Body of pancreas (tissue), 4 donors: ENCODE results near the gene PPP1R37. TPM values are rescaled to one million over a fixed set of nuclear protein-coding genes. Genes with fewer than 3 reads are reported as not detected.

Source experiments
- ATAC-seq: fragments of 150-250 bp; one replicate; pipeline ENCODE4 v1.9.1; 2016
- DNase-seq, 4 donors: peaks; one replicate each; pipeline ENCODE4 v3.0.0-alpha.2; 2019
- H3K27ac ChIP-seq, 4 donors: fragments of 200-600 bp; sonication (generic); 1 replicate in 3 of 4; 2 replicates in 1 of 4; pipeline versions ENCODE4 v1.5.1 to v1.6.1; 2016 to 2019; ENCODE audit warnings: mild to moderate bottlenecking in 1 of 4, mixed read lengths in 1 of 4, moderate library complexity in 1 of 4
- H3K27me3 ChIP-seq, 2 donors: fragments of 200-600 bp; sonication (generic); one replicate each; pipeline ENCODE4 v1.6.0; 2016; ENCODE audit warnings: mild to moderate bottlenecking in 1 of 2
- H3K36me3 ChIP-seq, 2 donors: fragments of 200-600 bp; sonication (generic); replicated peaks in 1 of 2; 2 replicates each; pipeline ENCODE4 v1.5.1; 2016; ENCODE audit warnings: low read depth in 2 of 2; ENCODE audit not compliant: insufficient read depth in 1 of 2
- H3K4me1 ChIP-seq: fragments of 200-600 bp; sonication (generic); one replicate; pipeline ENCODE4 v1.6.0; 2016
- H3K4me3 ChIP-seq, 2 donors: fragments of 200-600 bp; sonication (generic); 1 replicate in 1 of 2; 2 replicates in 1 of 2; pipeline ENCODE4 v1.5.1; 2016 to 2019
- H3K9me3 ChIP-seq, 3 donors: fragments of 200-600 bp; sonication (generic); 1 replicate in 2 of 3; 2 replicates in 1 of 3; pipeline ENCODE4 v1.5.1; 2016
- POLR2A ChIP-seq, 3 donors: fragments of 450-650 bp; IDR thresholded peaks; one replicate each; pipeline ENCODE4 v1.6.1; 2016; ENCODE audit warnings: antibody characterized with exemption in 3 of 3, mild to moderate bottlenecking in 2 of 3
- WGBS, 2 donors: methylation state at CpG; one replicate each; pipeline ENCODE4 v1.1.5; 2017; 5-methylcytosine and 5-hydroxymethylcytosine counted together
- intact Hi-C: fragments of 100-400 bp; cut with DNase I; formaldehyde crosslinking; loops from one replicate; pipeline ENCODE4 v1.15.1; 2023
- total RNA-seq, 2 donors: library from RNA; depleted of rRNA; stranded (reverse); fragments of >200 nt; gene quantifications; one replicate each; pipeline ENCODE4 v1.1.0, GENCODE V29; 2016
- TF ChIP-seq, protein P1 (sequence below), 7 experiments: fragments of 450-650 bp in 4 of 7; fragments of 200-600 bp in 3 of 7; sonication (generic) in 3 of 7; IDR thresholded peaks; one replicate each; pipeline ENCODE4 v1.5.1; 2016 to 2019; ENCODE audit warnings: antibody characterized with exemption in 7 of 7

Gene PPP1R37
- total RNA-seq, 2 donors from 2014 or later: 16.6 to 49.8 TPM

GRCh38 chr19:45180936-45181335 is 88.0 kb downstream of the PPP1R37 start:
- H3K36me3 ChIP-seq: no peaks in the 10 kb centered on the region
- H3K4me3 ChIP-seq: no peak overlapping the region
- H3K27ac ChIP-seq: no peak overlapping the region
- H3K27me3 ChIP-seq: no peaks in the 10 kb centered on the region
- ATAC-seq: no peak
- H3K4me1 ChIP-seq: peaks cover 32% of the 10 kb centered on the region
- TF ChIP-seq, protein P1, sequence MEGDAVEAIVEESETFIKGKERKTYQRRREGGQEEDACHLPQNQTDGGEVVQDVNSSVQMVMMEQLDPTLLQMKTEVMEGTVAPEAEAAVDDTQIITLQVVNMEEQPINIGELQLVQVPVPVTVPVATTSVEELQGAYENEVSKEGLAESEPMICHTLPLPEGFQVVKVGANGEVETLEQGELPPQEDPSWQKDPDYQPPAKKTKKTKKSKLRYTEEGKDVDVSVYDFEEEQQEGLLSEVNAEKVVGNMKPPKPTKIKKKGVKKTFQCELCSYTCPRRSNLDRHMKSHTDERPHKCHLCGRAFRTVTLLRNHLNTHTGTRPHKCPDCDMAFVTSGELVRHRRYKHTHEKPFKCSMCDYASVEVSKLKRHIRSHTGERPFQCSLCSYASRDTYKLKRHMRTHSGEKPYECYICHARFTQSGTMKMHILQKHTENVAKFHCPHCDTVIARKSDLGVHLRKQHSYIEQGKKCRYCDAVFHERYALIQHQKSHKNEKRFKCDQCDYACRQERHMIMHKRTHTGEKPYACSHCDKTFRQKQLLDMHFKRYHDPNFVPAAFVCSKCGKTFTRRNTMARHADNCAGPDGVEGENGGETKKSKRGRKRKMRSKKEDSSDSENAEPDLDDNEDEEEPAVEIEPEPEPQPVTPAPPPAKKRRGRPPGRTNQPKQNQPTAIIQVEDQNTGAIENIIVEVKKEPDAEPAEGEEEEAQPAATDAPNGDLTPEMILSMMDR (IDR thresholded peaks at IDR 0.05): no peak
- no peak for TF ChIP-seq POLR2A (IDR thresholded peaks at IDR 0.05)
- DNase-seq: no peak
- H3K9me3 ChIP-seq: no peaks in the 10 kb centered on the region
- intact Hi-C loops: no loop called here
- 76 to 85% methylated on average over 7 of the region's 7 CpGs for WGBS, 2 donors

DNA sequence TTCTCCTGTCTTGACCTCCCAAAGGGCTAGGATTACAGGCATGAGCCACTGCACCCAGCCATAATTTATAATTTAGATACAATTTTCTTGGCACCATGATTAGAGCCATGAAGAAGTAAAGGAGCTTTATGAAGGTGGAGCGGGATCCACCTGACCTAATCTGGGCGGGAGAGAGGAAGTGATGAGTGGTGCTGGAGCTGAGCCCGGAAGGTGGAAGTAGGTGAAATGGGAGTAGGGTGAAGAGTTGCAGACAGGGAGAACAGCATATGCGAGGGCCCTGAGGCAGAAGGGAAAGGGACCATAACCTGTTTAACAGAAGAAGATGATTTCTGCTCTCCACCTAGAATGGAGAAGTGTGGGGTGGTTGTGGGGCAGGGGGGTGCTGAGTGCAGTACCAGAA is 89.8 kb downstream of the PPP1R37 start:
- Histone ChIP-seq H3K36me3 (no peaks in the 10 kb centered on the region), H3K27ac (no peak overlapping the region), H3K27me3 (no peaks in the 10 kb centered on the region), H3K4me3 (no peak overlapping the region), H3K9me3 (no peaks in the 10 kb centered on the region), H3K4me1 (peaks cover 24% of the 10 kb centered on the region)
- no peak for TF ChIP-seq POLR2A (IDR thresholded peaks at IDR 0.05)
- TF ChIP-seq, protein P1 (IDR thresholded peaks at IDR 0.05): no peak
- ATAC-seq: no peak
- DNase-seq: no peak
- intact Hi-C loops: no loop called here
- WGBS, 2 donors: 88 to 89% methylated on average over 4 of the region's 4 CpGs

GRCh38 chr19:45184115-45184514 is 91.1 kb downstream of the PPP1R37 start:
- Histone ChIP-seq H3K4me1 (peaks cover 24% of the 10 kb centered on the region), H3K4me3 (no peak overlapping the region), H3K27ac (no peak overlapping the region), H3K36me3 (no peaks in the 10 kb centered on the region), H3K9me3 (no peaks in the 10 kb centered on the region), H3K27me3 (no peaks in the 10 kb centered on the region)
- intact Hi-C loops: no loop called here
- TF ChIP-seq, protein P1 (IDR thresholded peaks at IDR 0.05): no peak
- no peak for TF ChIP-seq POLR2A (IDR thresholded peaks at IDR 0.05)
- ATAC-seq (no peak), DNase-seq (no peak)
- WGBS, 2 donors: 91 to 92% methylated on average over 5 of the region's 5 CpGs

DNA sequence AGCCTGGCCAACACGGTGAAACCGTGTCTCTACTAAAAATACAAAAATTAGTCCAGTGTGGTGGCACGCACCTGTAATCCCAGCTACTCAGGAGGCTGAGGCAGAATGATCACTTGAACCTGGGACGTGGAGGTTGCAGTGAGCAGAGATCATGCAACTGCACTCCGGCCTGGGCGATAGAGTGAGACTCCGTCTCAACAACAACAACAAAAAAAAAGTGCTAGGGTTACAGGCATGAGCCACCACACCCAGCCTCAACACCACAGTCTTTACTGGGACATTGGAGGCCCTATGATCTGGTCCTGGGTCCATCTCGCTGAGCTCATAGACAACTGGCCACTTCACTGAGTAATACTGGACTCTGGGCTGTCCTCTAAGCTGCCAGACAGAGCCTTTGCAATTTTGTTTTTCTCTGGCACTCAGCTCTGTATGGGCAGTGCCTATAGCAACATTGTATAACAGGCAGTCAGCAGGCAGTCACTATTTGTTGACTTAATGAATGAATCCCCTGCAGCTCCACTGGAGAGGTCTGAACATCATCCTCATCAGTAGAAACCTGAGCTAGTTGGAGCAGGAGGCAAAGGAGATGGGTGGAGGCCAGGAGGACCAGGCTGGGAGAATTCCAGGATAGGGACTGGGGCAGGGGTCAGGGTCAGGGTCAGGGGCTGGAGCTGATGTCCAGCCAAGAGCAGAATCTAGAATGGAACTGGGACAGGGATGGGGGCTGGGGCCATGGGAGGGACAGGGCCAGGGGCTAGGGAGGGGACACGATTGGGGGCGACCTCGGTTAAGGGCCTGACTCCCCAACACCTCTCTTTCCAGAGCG is 93.7 kb downstream of the PPP1R37 start:
- Histone ChIP-seq H3K4me1 (peaks cover under 1% of the 10 kb centered on the region), H3K9me3 (no peaks in the 10 kb centered on the region), H3K27ac (no peak overlapping the region), H3K36me3 (no peaks in the 10 kb centered on the region), H3K4me3 (no peak overlapping the region), H3K27me3 (no peaks in the 10 kb centered on the region)
- ATAC-seq: no peak
- WGBS, 2 donors: 90 to 91% methylated on average over 11 to 12 of the region's 12 CpGs
- TF ChIP-seq, protein P1 (IDR thresholded peaks at IDR 0.05): no peak
- TF ChIP-seq POLR2A (IDR thresholded peaks at IDR 0.05): no peak
- DNase-seq: no peak
- intact Hi-C loops: no loop called here
